K562 treated with DMSO at 1 percent for 4 hours (cell line): Measurements from ENCODE around the gene TBC1D3H. TPM values are rescaled to one million over a fixed set of nuclear protein-coding genes. Genes with fewer than 3 reads are reported as not detected.

ENCODE experiments used
- total RNA-seq: library from RNA; unstranded; fragments of 300-600 nt; gene quantifications from 2 replicates; pipeline ENCODE4 v1.2.3, GENCODE V29; 2022; ENCODE audit not compliant: insufficient read depth

TBC1D3H gene
- total RNA-seq: not detected in 2 replicates

GRCh38 chr17:36388385-36389245 is at the start of gene TBC1D3H:
TSS of gene TBC1D3H (minus strand) at chr17:36388435. CDS start at chr17:36386895, 1,540 bp downstream.

Other genes starting within 250 kb of the TBC1D3H start
- not detected in 2 replicates for gene TBC1D3B, start 211.8 kb downstream of the TBC1D3H start, total RNA-seq
- not detected in 2 replicates for gene CCL3L1, start 191.7 kb downstream of the TBC1D3H start, total RNA-seq
- not detected in 2 replicates for gene CCL4L2, start 177.4 kb downstream of the TBC1D3H start, total RNA-seq
- not detected in 2 replicates for gene TBC1D3I, start 123.9 kb downstream of the TBC1D3H start, total RNA-seq
- not detected in 2 replicates for gene TBC1D3G, start 64.6 kb downstream of the TBC1D3H start, total RNA-seq
- 77.7 and 82.1 TPM in 2 replicates for gene ZNHIT3, start 98.2 kb upstream of the TBC1D3H start, total RNA-seq
- 46.7 and 69.8 TPM in 2 replicates for gene MYO19, start 146.4 kb upstream of the TBC1D3H start, total RNA-seq
- gene PIGW, start 146.6 kb upstream of the TBC1D3H start, total RNA-seq: 6.6 and 9.3 TPM in 2 replicates
- 54.5 and 55.9 TPM in 2 replicates for gene GGNBP2, start 156.5 kb upstream of the TBC1D3H start, total RNA-seq
- 28.3 and 29.5 TPM in 2 replicates for gene DHRS11, start 203.4 kb upstream of the TBC1D3H start, total RNA-seq
- gene MRM1, start 213.1 kb upstream of the TBC1D3H start, total RNA-seq: 4.3 and 6.5 TPM in 2 replicates